ENCODE results near the gene NUDT4. TPM values are rescaled to one million over a fixed set of nuclear protein-coding genes. Genes with fewer than 3 reads are reported as not detected.

The NUDT4 gene
- total and polyA plus RNA-seq, 9 of the 15 experiments (the other 6 are each of a cell fraction or from before 2014, with no cell fraction given), result 38.1 to 164 (median 99.2) TPM

DNA sequence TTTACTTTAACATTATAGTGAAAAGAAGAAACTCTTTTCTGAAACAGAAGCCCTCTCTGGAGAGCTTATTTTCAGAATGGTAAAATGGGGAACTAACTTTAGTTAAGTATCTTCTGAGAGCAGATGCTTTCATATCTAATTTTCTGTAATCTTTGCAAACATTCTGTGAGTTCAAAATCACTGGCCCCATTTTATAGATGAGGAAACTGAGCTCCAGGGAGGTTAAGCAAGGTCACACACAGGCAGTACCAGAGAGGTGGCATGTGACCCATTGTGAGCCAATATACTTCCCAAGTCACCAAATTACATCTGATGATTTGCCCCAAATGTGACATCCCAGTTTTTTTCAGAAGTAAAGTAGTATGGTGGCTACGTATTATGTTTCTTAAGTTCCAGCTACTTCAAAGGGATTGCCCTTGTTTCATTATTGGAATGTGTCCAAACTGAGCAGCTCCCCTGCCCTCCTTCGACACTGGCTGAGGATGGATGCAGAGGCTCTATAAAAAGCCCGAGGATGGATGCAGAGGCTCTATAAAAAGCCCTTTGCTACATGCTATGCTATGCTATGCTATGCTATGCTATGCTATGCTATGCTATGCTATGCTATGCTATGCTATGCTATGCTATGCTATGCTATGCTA is 36.2 kb upstream of the NUDT4 start (continued):
- peak; percentile 65 for TF ChIP-seq NCOA4 (IDR thresholded peaks at IDR 0.05; ENCODE audit: partially characterized antibody)
- TF ChIP-seq, protein P1, sequence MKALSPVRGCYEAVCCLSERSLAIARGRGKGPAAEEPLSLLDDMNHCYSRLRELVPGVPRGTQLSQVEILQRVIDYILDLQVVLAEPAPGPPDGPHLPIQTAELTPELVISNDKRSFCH (CRISPR knock-in tag; IDR thresholded peaks at IDR 0.05), result no peak
- TF ChIP-seq, protein P1 (tag; IDR thresholded peaks at IDR 0.05), result no peak
- TF ChIP-seq, protein P2, sequence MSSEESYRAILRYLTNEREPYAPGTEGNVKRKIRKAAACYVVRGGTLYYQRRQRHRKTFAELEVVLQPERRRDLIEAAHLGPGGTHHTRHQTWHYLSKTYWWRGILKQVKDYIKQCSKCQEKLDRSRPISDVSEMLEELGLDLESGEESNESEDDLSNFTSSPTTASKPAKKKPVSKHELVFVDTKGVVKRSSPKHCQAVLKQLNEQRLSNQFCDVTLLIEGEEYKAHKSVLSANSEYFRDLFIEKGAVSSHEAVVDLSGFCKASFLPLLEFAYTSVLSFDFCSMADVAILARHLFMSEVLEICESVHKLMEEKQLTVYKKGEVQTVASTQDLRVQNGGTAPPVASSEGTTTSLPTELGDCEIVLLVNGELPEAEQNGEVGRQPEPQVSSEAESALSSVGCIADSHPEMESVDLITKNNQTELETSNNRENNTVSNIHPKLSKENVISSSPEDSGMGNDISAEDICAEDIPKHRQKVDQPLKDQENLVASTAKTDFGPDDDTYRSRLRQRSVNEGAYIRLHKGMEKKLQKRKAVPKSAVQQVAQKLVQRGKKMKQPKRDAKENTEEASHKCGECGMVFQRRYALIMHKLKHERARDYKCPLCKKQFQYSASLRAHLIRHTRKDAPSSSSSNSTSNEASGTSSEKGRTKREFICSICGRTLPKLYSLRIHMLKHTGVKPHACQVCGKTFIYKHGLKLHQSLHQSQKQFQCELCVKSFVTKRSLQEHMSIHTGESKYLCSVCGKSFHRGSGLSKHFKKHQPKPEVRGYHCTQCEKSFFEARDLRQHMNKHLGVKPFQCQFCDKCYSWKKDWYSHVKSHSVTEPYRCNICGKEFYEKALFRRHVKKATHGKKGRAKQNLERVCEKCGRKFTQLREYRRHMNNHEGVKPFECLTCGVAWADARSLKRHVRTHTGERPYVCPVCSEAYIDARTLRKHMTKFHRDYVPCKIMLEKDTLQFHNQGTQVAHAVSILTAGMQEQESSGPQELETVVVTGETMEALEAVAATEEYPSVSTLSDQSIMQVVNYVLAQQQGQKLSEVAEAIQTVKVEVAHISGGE (CRISPR knock-in tag; IDR thresholded peaks at IDR 0.05), result peak in 1 of 3 experiments; percentile 43; a peak in 1 of 6 replicates
- TF ChIP-seq HDAC1 (IDR thresholded peaks at IDR 0.05), result peak; percentile 44 to 63; a peak in 1 of 4 replicates
- TF ChIP-seq SIN3A (IDR thresholded peaks at IDR 0.05; ENCODE audit: borderline replicate concordance in 2 of 2, control insufficient read depth in 1 of 2, low read depth in 2 of 2, low read length in 2 of 2), result no peak
- TF ChIP-seq HDGF (IDR thresholded peaks at IDR 0.05), result no peak
- TF ChIP-seq ESRRA (IDR thresholded peaks at IDR 0.05; ENCODE audit: borderline replicate concordance, low read depth), result peak; percentile 100
- TF ChIP-seq HIVEP1 (CRISPR knock-in tag; IDR thresholded peaks at IDR 0.05), result no peak
- no peak for TF ChIP-seq KLF6 (CRISPR knock-in tag; IDR thresholded peaks at IDR 0.05; ENCODE audit: borderline replicate concordance)
- no peak for TF ChIP-seq POLR2AphosphoS5 (IDR thresholded peaks at IDR 0.05; ENCODE audit: control insufficient read depth, insufficient read depth, low read depth, low read length)
- peak; percentile 93 for TF ChIP-seq HDAC2 (IDR thresholded peaks at IDR 0.05)
- peak; percentile 28 for TF ChIP-seq PHF20 (IDR thresholded peaks at IDR 0.05; ENCODE audit: partially characterized antibody)
- TF ChIP-seq, protein P3, sequence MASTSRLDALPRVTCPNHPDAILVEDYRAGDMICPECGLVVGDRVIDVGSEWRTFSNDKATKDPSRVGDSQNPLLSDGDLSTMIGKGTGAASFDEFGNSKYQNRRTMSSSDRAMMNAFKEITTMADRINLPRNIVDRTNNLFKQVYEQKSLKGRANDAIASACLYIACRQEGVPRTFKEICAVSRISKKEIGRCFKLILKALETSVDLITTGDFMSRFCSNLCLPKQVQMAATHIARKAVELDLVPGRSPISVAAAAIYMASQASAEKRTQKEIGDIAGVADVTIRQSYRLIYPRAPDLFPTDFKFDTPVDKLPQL (IDR thresholded peaks at IDR 0.05; ENCODE audit: extremely low read depth, insufficient read length), result no peak
- no peak for TF ChIP-seq CREB3L1 (IDR thresholded peaks at IDR 0.05; ENCODE audit: borderline replicate concordance, low read depth)
- TF ChIP-seq ZNF586 (CRISPR knock-in tag; conservative IDR thresholded peaks at IDR 0.05), result no peak
- peak; percentile 42; the same call in 1 of the 2 replicates for TF ChIP-seq CC2D1A (IDR thresholded peaks at IDR 0.05)
- no peak for TF ChIP-seq MNT (conservative IDR thresholded peaks at IDR 0.05)
- TF ChIP-seq BCOR (IDR thresholded peaks at IDR 0.05), result peak; percentile 99
- TF ChIP-seq FOXA1 (IDR thresholded peaks at IDR 0.05; ENCODE audit: borderline replicate concordance), result no peak
- TF ChIP-seq PTBP1 (IDR thresholded peaks at IDR 0.05; ENCODE audit: low read depth, low read length), result peak; percentile 71; the same call in 1 of the 2 replicates
